CD14-positive monocyte (primary cell): ENCODE measurements around the gene ABI2. TPM values are rescaled to one million over a fixed set of nuclear protein-coding genes. Genes with fewer than 3 reads are reported as not detected.

Source experiments
- DNase-seq, 3 donors: peaks; one replicate each; pipeline ENCODE4 v3.0.0-alpha.2; 2011 to 2022
- H2AFZ ChIP-seq: 2 replicates; pipeline ENCODE4 v1.6.0; 2012; ENCODE audit warnings: mild to moderate bottlenecking, low read depth, low read length, inconsistent platforms; ENCODE audit not compliant: insufficient read depth, poor library complexity, severe bottlenecking
- H3K27ac ChIP-seq, 2 donors: 1 replicate in 1 of 2; 2 replicates in 1 of 2; pipeline ENCODE4 v1.5.1; 2012 to 2013; ENCODE audit warnings: low read length in 2 of 2, control low read depth in 1 of 2, inconsistent platforms in 1 of 2, low read depth in 1 of 2, mild to moderate bottlenecking in 1 of 2
- H3K27me3 ChIP-seq, 2 donors: one replicate each; pipeline versions ENCODE4 v1.6.0 to v1.6.1; 2011 to 2013; ENCODE audit warnings: low read length in 2 of 2; ENCODE audit not compliant: control insufficient read depth in 2 of 2, insufficient read depth in 2 of 2
- H3K36me3 ChIP-seq, 2 donors: replicated peaks in 1 of 2; 1 replicate in 1 of 2; 2 replicates in 1 of 2; pipeline versions ENCODE4 v1.5.1 to v1.6.1; 2012 to 2013; ENCODE audit warnings: low read length in 2 of 2, control low read depth in 1 of 2, inconsistent platforms in 1 of 2, mild to moderate bottlenecking in 1 of 2; ENCODE audit not compliant: insufficient read depth in 2 of 2, control insufficient read depth in 1 of 2
- H3K4me1 ChIP-seq, 2 donors: 1 replicate in 1 of 2; 2 replicates in 1 of 2; pipeline versions ENCODE4 v1.5.1 to v1.6.1; 2012 to 2013; ENCODE audit warnings: low read length in 2 of 2, control low read depth in 1 of 2, inconsistent platforms in 1 of 2, mild to moderate bottlenecking in 1 of 2, moderate library complexity in 1 of 2; ENCODE audit not compliant: insufficient read depth in 2 of 2, control insufficient read depth in 1 of 2
- H3K4me2 ChIP-seq: replicated peaks from 2 replicates; pipeline ENCODE3; 2012; ENCODE audit warnings: low read length, moderate library complexity, mild to moderate bottlenecking; ENCODE audit not compliant: poor library complexity, severe bottlenecking; ENCODE audit errors: extremely low read depth
- H3K4me3 ChIP-seq, 3 experiments: fragments of 200-600 bp in 1 of 3; sonication (generic) in 1 of 3; replicated peaks in 1 of 3; 1 replicate in 2 of 3; 2 replicates in 1 of 3; pipeline ENCODE4 v1.5.1; 2011 to 2013; ENCODE audit warnings: low read length in 3 of 3, mild to moderate bottlenecking in 3 of 3, control low read depth in 2 of 3, low read depth in 2 of 3, inconsistent platforms in 1 of 3, moderate library complexity in 1 of 3
- H3K79me2 ChIP-seq: 2 replicates; pipeline ENCODE4 v1.6.0; 2012; ENCODE audit warnings: mild to moderate bottlenecking, control low read depth, inconsistent platforms, low read length, moderate library complexity; ENCODE audit not compliant: insufficient read depth
- H3K9ac ChIP-seq: 2 replicates; pipeline ENCODE4 v1.6.0; 2017; ENCODE audit warnings: low read length, mild to moderate bottlenecking; ENCODE audit not compliant: insufficient read depth, poor library complexity, severe bottlenecking
- H3K9me3 ChIP-seq, 2 donors: replicated peaks in 1 of 2; 1 replicate in 1 of 2; 2 replicates in 1 of 2; pipeline versions ENCODE4 v1.5.1 to v1.6.1; 2012 to 2013; ENCODE audit warnings: low read length in 2 of 2, control low read depth in 1 of 2; ENCODE audit not compliant: control insufficient read depth in 1 of 2, insufficient read depth in 1 of 2
- H4K20me1 ChIP-seq: 2 replicates; pipeline ENCODE4 v1.6.0; 2012; ENCODE audit warnings: mild to moderate bottlenecking, low read length, control low read depth, moderate library complexity; ENCODE audit not compliant: insufficient read depth
- H3K27ac Mint-ChIP-seq, 7 donors: one replicate each; pipeline ENCODE4 v1.8.0; 2020; ENCODE audit warnings: mild to moderate bottlenecking in 7 of 7, mixed read lengths in 7 of 7, moderate library complexity in 6 of 7, inconsistent platforms in 2 of 7
- H3K27me3 Mint-ChIP-seq, 3 donors: one replicate each; pipeline ENCODE4 v1.8.0; 2021 to 2022; ENCODE audit warnings: low read depth in 3 of 3, mild to moderate bottlenecking in 3 of 3, mixed read lengths in 3 of 3, moderate library complexity in 3 of 3, inconsistent platforms in 1 of 3
- H3K36me3 Mint-ChIP-seq, 2 donors: one replicate each; pipeline ENCODE4 v1.8.0; 2020; ENCODE audit warnings: mixed read lengths in 2 of 2, inconsistent platforms in 1 of 2, mild to moderate bottlenecking in 1 of 2
- H3K4me1 Mint-ChIP-seq: one replicate; pipeline ENCODE4 v1.8.0; 2020; ENCODE audit warnings: mild to moderate bottlenecking, mixed read lengths
- H3K4me3 Mint-ChIP-seq, 2 donors: one replicate each; pipeline ENCODE4 v1.8.0; 2020; ENCODE audit warnings: mild to moderate bottlenecking in 2 of 2, mixed read lengths in 2 of 2, moderate library complexity in 1 of 2
- H3K9me3 Mint-ChIP-seq, 7 donors: one replicate each; pipeline ENCODE4 v1.8.0; 2020 to 2022; ENCODE audit warnings: mixed read lengths in 7 of 7, mild to moderate bottlenecking in 6 of 7, moderate library complexity in 6 of 7, inconsistent platforms in 2 of 7
- CTCF ChIP-seq: fragments of 200-600 bp; IDR thresholded peaks from one replicate; pipeline ENCODE4 v1.8.0; 2022; ENCODE audit warnings: antibody characterized with exemption, mild to moderate bottlenecking
- WGBS: methylation state at CpG from one replicate; pipeline ENCODE4 v1.1.5; 2013; ENCODE audit warnings: missing lambda C conversion rate; ENCODE audit not compliant: insufficient coverage; 5-methylcytosine and 5-hydroxymethylcytosine counted together
- intact Hi-C, 2 donors: fragments of 100-400 bp; cut with micrococcal nuclease; formaldehyde crosslinking; loops; one replicate each; pipeline versions ENCODE4 v1.15.0 to v1.15.1; 2023
- polyA plus RNA-seq, 3 donors: library from polyadenylated mRNA; depleted of rRNA in 1 of 3; unstranded in 2 of 3; stranded (reverse) in 1 of 3; fragments of 300-500 nt in 2 of 3; fragments of >200 nt in 1 of 3; fragmentation: Illumina TruSeq in 2 of 3; gene quantifications; 1 replicate in 2 of 3; 2 replicates in 1 of 3; pipeline ENCODE4 v1.2.3, GENCODE V29; 2012 to 2021

ABI2 gene
- polyA plus RNA-seq, 3 donors: 6.1 to 9.2 (median 7.1) TPM

- Histone ChIP-seq H2AFZ (no peak overlapping the region), H3K27me3 (no peaks in the 10 kb centered on the region), H3K27ac (no peak overlapping the region), H3K4me2 (no peak overlapping the region), H3K79me2 (no peaks in the 10 kb centered on the region), H4K20me1 (no peaks in the 10 kb centered on the region), H3K4me3 (no peak overlapping the region), H3K4me1 (no peaks in the 10 kb centered on the region), H3K9ac (no peak overlapping the region), H3K36me3 (peaks cover 0 to 6% of the 10 kb centered on the region in 2 donors), H3K9me3 (no peaks in the 10 kb centered on the region)
- Mint-ChIP-seq H3K27ac (no peak overlapping the region), H3K9me3 (peaks cover 0 to 5% (median 0%) of the 10 kb centered on the region in 7 donors), H3K4me3 (no peak overlapping the region), H3K27me3 (peaks cover 0 to 4% (median 3%) of the 10 kb centered on the region in 3 donors), H3K4me1 (no peaks in the 10 kb centered on the region), H3K36me3 (peaks cover 12 to 23% of the 10 kb centered on the region in 2 donors)
- 100% methylated on average over 1 of the region's 3 CpGs for WGBS
- TF ChIP-seq CTCF: no peak
- intact Hi-C loops: loop anchor here in 1 of 2 donors (5.0 kb wide), 1 partner anchor 422 kb away; no protein-coding TSS in a partner anchor
- no peak for DNase-seq
These were observed 162.2 kb downstream of the ABI2 start for GRCh38 chr2:203490391-203490790.

GRCh38 chr2:203492965-203493364 is 164.8 kb downstream of the ABI2 start:
- H3K4me1 ChIP-seq: peaks cover 0 to under 1% of the 10 kb centered on the region in 2 donors
- DNase-seq: no peak
- no peak overlapping the region for H3K4me2 ChIP-seq
- no peak overlapping the region for H3K4me3 ChIP-seq
- no peaks in the 10 kb centered on the region for H4K20me1 ChIP-seq
- no peak overlapping the region for H3K4me3 Mint-ChIP-seq
- no peaks in the 10 kb centered on the region for H3K27me3 ChIP-seq
- H3K36me3 ChIP-seq: peaks cover 0 to 6% of the 10 kb centered on the region in 2 donors
- intact Hi-C loops: loop anchor here in 1 of 2 donors (5.0 kb wide), 1 partner anchor 419 kb away; no protein-coding TSS in a partner anchor
- no peaks in the 10 kb centered on the region for H3K9me3 ChIP-seq
- H3K79me2 ChIP-seq: no peaks in the 10 kb centered on the region
- peaks cover 3% of the 10 kb centered on the region for H3K4me1 Mint-ChIP-seq
- WGBS: 100% methylated on average over 1 of the region's 2 CpGs
- H3K27me3 Mint-ChIP-seq: peaks cover 0 to 4% (median 1%) of the 10 kb centered on the region in 3 donors
- H3K9ac ChIP-seq: no peak overlapping the region
- peak overlapping the region in 1 of 7 donors; percentile 27 for H3K27ac Mint-ChIP-seq
- H3K27ac ChIP-seq: no peak overlapping the region
- no peak overlapping the region for H2AFZ ChIP-seq
- H3K9me3 Mint-ChIP-seq: peaks cover 0 to 5% (median 0%) of the 10 kb centered on the region in 7 donors
- peaks cover 12 to 23% of the 10 kb centered on the region in 2 donors for H3K36me3 Mint-ChIP-seq
- no peak for TF ChIP-seq CTCF

Other genes starting within 250 kb of the ABI2 start
- 10 to 100 TPM; 13.3 to 17.6 (median 15.4) TPM for gene CYP20A1, start 89.4 kb upstream of the ABI2 start, polyA plus RNA-seq
- 1 to 10 TPM; 3.8 to 5.1 (median 4.5) TPM for gene RAPH1, start 206.9 kb downstream of the ABI2 start, polyA plus RNA-seq